Measurements from ENCODE around the gene CORO7.
"Not testable (repeated sequence)": the region's sequence is repeated elsewhere in the genome, so short reads cannot be mapped to it uniquely, and the experiment has no call there.

Gene CORO7

GRCh38 chr16:4334724-4335495 lies 81.5 kb downstream of the CORO7 start:
- Histone ChIP-seq H3K27ac (replicated peaks) (no peak overlapping the region), H3K27me3 (ENCODE audit: insufficient read depth, poor library complexity, severe bottlenecking) (peaks cover 3% of the 10 kb centered on the region)
- no peak for DNase-seq (ENCODE audit: low read depth in 1 of 2, low spot score in 1 of 2)

GRCh38 chr16:4333714-4334113 lies 82.7 kb downstream of the CORO7 start:
- H3K27ac ChIP-seq (replicated peaks); H3K27me3 ChIP-seq (ENCODE audit: insufficient read depth, poor library complexity, severe bottlenecking); H3K4me3 ChIP-seq (replicated peaks; ENCODE audit: insufficient read depth, low read length); DNase-seq (ENCODE audit: low read depth in 1 of 2, low spot score in 1 of 2): not testable (repeated sequence)

More at GRCh38 chr16:4334724-4335495, 81.5 kb downstream of the CORO7 start:
- no peak overlapping the region for H3K4me3 ChIP-seq (replicated peaks; ENCODE audit: insufficient read depth, low read length)
- TF ChIP-seq GABPA (IDR thresholded peaks at IDR 0.05; ENCODE audit: low read depth) (no peak), CTCF (IDR thresholded peaks at IDR 0.05; ENCODE audit: insufficient read depth, low read length) (no peak), SPI1 (IDR thresholded peaks at IDR 0.05; ENCODE audit: borderline replicate concordance, low read depth) (no peak), POLR2AphosphoS5 (IDR thresholded peaks at IDR 0.05; ENCODE audit: low read depth) (no peak)

GRCh38 chr16:4333308-4333638 lies 83.1 kb downstream of the CORO7 start:
- H3K27ac ChIP-seq (replicated peaks): no peak overlapping the region
- TF ChIP-seq POLR2AphosphoS5 (IDR thresholded peaks at IDR 0.05; ENCODE audit: low read depth) (no peak), SPI1 (IDR thresholded peaks at IDR 0.05; ENCODE audit: borderline replicate concordance, low read depth) (no peak), GABPA (IDR thresholded peaks at IDR 0.05; ENCODE audit: low read depth) (no peak), REST (IDR thresholded peaks at IDR 0.05; ENCODE audit: insufficient replicate concordance, low read depth) (no peak), CTCF (IDR thresholded peaks at IDR 0.05; ENCODE audit: insufficient read depth, low read length) (no peak)

GRCh38 chr16:4332623-4333307 lies 83.6 kb downstream of the CORO7 start:
- TF ChIP-seq SPI1 (IDR thresholded peaks at IDR 0.05; ENCODE audit: borderline replicate concordance, low read depth) (no peak), POLR2AphosphoS5 (IDR thresholded peaks at IDR 0.05; ENCODE audit: low read depth) (no peak), REST (IDR thresholded peaks at IDR 0.05; ENCODE audit: insufficient replicate concordance, low read depth) (no peak), GABPA (IDR thresholded peaks at IDR 0.05; ENCODE audit: low read depth) (no peak), CTCF (IDR thresholded peaks at IDR 0.05; ENCODE audit: insufficient read depth, low read length) (no peak)
- H3K27ac ChIP-seq (replicated peaks): no peak overlapping the region
- DNase-seq (ENCODE audit: low read depth in 1 of 2, low spot score in 1 of 2): no peak
- peaks cover 3% of the 10 kb centered on the region for H3K27me3 ChIP-seq (ENCODE audit: insufficient read depth, poor library complexity, severe bottlenecking)
- no peak overlapping the region for H3K4me3 ChIP-seq (replicated peaks; ENCODE audit: insufficient read depth, low read length)

More at GRCh38 chr16:4333308-4333638, 83.1 kb downstream of the CORO7 start:
- Histone ChIP-seq H3K27me3 (ENCODE audit: insufficient read depth, poor library complexity, severe bottlenecking) (peaks cover 3% of the 10 kb centered on the region), H3K4me3 (replicated peaks; ENCODE audit: insufficient read depth, low read length) (no peak overlapping the region)
- no peak for DNase-seq (ENCODE audit: low read depth in 1 of 2, low spot score in 1 of 2)

All from HL-60 (cell line).